Activated T-helper 2 cell treated with anti-CD3 and anti-CD28 coated beads, Interferon-gamma antibody, Interleukin-2, Interleukin-4, amounts not matched to agents 10 μg/mL and 5 μg/mL and 100 μg/mL, durations not matched to agents 14 hours and 24 hours and 36 hours (primary cell): ENCODE measurements around the gene BCL11B. TPM values are rescaled to one million over a fixed set of nuclear protein-coding genes. Genes with fewer than 3 reads are reported as not detected.

ENCODE experiments used
- DNase-seq: peaks from one replicate; pipeline ENCODE4 v3.0.0; 2021; ENCODE audit warnings: low spot score
- H3K27ac Mint-ChIP-seq: one replicate; pipeline ENCODE4 v1.8.0; 2021; ENCODE audit warnings: mixed read lengths
- H3K27me3 Mint-ChIP-seq: one replicate; pipeline ENCODE4 v1.8.0; 2021; ENCODE audit warnings: low read depth, mixed read lengths
- H3K36me3 Mint-ChIP-seq: one replicate; pipeline ENCODE4 v1.8.0; 2021; ENCODE audit warnings: low read depth, mixed read lengths
- H3K4me1 Mint-ChIP-seq: one replicate; pipeline ENCODE4 v1.8.0; 2021; ENCODE audit warnings: low read depth, mixed read lengths
- H3K4me3 Mint-ChIP-seq: one replicate; pipeline ENCODE4 v1.8.0; 2021; ENCODE audit warnings: low read depth, mild to moderate bottlenecking, moderate library complexity, mixed read lengths
- H3K9me3 Mint-ChIP-seq: one replicate; pipeline ENCODE4 v1.8.0; 2021; ENCODE audit warnings: mixed read lengths
- intact Hi-C: fragments of 100-400 bp; cut with micrococcal nuclease; formaldehyde crosslinking; loops from one replicate; pipeline ENCODE4 v1.15.1; 2023
- total RNA-seq: library from RNA; stranded (reverse); gene quantifications from 2 replicates; pipeline ENCODE4 v1.2.3, GENCODE V29; 2022

Gene BCL11B
- total RNA-seq, 1 donor from 2014 or later: 34.1 TPM

DNA sequence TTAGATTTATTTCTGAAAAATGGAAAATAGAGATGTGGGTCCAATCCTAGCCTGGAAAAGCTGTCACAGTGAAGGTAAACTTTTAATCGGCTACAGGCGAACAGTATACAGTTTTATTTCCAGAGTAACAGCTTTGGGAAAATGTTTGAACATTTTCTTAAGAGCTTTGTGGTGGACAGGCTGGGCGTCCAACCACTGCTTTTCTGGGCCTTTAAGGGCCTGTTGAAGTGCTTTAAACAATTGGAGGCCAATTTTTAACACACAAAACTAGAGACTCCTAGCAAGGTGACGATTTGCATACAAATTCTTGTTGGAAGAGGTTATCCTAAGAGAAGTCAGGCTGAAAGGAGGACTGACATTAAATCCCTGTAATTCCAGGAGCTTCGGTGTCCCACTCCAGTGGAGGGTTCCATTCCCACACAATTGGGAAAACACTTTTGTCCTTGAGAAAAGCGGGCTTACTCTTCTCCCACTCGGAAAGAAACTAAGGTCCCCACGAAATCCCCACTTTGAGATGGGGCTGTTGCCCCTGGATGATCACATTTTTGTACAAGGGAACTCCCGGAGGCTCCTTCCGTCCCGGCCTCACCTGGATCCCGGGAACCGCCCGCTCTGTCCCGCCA, 26.9 kb downstream of the BCL11B start:
- intact Hi-C loops: no loop called here
- Mint-ChIP-seq H3K27ac (peak overlapping the region; percentile 96), H3K36me3 (peaks cover 30% of the 10 kb centered on the region), H3K27me3 (no peaks in the 10 kb centered on the region), H3K9me3 (no peaks in the 10 kb centered on the region), H3K4me3 (peak overlapping the region; percentile 84), H3K4me1 (peaks cover 79% of the 10 kb centered on the region)
- DNase-seq: no peak

DNA sequence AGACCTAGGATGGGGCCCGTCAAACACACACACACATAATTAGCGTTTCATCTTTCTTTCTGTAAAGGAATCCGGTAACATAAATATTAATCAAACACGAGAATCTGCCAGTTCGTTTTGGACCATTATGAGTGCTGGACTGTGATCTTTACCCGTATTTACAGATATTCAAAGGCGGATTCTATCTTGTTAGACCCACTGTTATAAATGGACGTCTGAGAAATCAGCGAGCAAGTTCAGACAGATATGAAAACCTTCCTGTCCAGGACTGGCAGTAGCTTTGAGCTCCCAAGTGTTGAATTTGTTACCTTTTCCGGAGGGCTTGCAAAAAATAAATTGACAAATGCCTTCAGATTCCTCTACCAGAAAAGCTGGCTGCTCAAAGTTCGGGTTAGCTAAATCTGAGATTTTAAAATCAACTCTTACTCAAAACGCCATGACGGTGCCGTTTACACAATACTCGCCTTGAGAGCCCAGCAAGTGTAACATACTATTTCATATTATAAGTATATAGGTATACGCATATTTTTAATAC, 27.6 kb downstream of the BCL11B start:
- peaks cover 26% of the 10 kb centered on the region for H3K36me3 Mint-ChIP-seq
- intact Hi-C loops: no loop called here
- peak overlapping the region; percentile 96 for H3K27ac Mint-ChIP-seq
- peak overlapping the region; percentile 84 for H3K4me3 Mint-ChIP-seq
- no peaks in the 10 kb centered on the region for H3K27me3 Mint-ChIP-seq
- H3K4me1 Mint-ChIP-seq: peaks cover 82% of the 10 kb centered on the region
- no peaks in the 10 kb centered on the region for H3K9me3 Mint-ChIP-seq
- DNase-seq: no peak

DNA sequence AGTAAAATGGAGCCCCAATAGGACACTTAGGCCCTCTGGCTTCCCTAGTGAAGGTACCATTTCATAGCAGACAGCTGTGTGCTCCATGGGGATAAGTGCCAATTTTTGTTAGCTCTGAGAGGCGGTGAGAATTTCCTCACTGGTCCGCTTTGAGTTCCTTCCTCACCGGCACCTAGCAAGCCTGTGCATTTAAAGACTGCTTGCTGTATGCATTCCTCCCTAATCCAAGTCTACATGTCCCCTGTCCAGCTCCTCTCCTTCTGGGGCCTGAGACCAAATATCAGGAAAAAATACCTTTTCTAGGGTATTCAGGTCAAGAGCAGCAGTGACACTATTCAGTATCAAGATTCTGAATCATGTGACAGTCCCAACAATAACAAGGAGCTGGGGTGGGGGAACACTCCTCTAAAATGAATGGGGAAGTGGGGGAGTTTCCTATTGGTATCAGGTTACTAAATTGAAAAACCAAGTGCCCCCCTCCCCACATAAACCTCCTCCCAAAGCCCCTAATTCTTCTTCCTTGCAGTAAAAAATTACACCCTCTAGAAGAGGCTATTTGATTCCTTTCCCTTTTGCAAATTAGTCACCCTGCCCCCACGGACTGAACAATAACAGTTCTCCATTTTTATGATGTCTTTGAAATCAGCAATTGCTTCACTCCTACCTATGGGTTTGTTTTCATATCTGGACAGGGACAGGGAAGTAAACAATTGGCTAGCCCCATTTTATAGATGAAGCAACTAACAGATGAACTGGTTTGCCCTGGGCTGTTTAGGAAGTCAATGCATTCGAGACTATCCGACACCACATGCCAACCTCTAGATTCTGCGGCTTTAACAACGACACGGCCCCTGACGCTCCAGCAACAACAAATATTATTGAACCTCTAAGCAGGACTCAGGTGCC, 28.9 kb downstream of the BCL11B start:
- DNase-seq: no peak
- Mint-ChIP-seq H3K4me3 (peak overlapping the region; percentile 84), H3K4me1 (peaks cover 82% of the 10 kb centered on the region), H3K27me3 (no peaks in the 10 kb centered on the region), H3K27ac (peak overlapping the region; percentile 96), H3K36me3 (peaks cover 27% of the 10 kb centered on the region), H3K9me3 (no peaks in the 10 kb centered on the region)
- intact Hi-C loops: no loop called here

DNA sequence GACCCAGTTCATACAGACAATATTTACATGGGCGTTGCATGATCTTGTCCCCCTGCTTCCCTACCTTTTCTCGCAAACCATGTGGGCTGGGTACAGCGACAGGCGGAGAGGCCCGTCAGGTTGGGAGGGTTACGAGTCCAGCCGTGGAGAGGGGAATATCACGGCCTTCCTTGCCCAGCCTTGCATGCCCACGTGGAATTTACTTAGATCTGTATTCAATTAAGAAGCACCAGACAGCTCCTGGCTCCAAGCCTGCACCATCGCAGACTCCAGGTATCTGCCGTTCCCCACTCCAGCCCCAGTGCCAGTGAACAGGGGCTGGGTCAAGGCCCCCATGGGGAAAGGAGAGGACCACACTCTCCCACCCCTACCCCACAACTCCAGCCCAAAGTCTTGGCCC, 29.8 kb downstream of the BCL11B start:
- peaks cover 32% of the 10 kb centered on the region for H3K36me3 Mint-ChIP-seq
- intact Hi-C loops: no loop called here
- peaks cover 82% of the 10 kb centered on the region for H3K4me1 Mint-ChIP-seq
- H3K4me3 Mint-ChIP-seq: peak overlapping the region; percentile 84
- no peaks in the 10 kb centered on the region for H3K9me3 Mint-ChIP-seq
- H3K27me3 Mint-ChIP-seq: no peaks in the 10 kb centered on the region
- no peak for DNase-seq
- H3K27ac Mint-ChIP-seq: peak overlapping the region; percentile 96

DNA sequence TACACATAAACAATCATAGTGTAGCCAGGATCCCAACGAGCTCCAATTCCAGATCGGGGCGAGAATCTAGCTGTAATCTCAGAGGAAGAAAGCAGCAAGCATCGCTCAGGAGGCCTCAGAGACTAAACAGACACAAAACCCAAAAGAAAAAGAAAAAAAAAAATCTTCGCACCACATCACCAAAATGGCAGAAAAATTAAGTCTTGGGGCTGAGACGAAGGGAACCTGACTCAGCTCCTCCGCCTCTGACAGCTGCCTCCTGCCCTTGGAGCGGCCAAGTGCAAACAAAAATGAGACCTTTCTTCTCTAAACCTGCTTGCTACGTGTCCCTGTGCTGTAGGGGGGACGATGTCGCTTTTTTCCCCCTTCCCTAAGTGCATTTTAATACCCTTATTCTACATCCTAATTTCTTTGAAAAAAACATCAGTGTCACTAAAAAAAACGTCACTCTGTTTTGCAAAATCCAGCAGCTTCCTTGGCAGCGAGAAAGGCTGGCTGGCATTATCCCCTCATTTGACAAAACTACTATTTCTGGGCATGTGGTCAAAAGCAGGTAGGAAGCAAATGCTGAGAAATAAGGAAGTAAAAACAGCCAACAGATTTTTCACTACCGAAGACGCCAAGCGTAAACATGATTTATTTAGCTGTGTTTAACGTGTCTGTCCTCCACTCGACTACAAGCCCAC, 30.5 kb downstream of the BCL11B start:
- peak overlapping the region; percentile 96 for H3K27ac Mint-ChIP-seq
- H3K4me3 Mint-ChIP-seq: peak overlapping the region; percentile 84
- H3K27me3 Mint-ChIP-seq: no peaks in the 10 kb centered on the region
- intact Hi-C loops: loop anchor here (1.0 to 2.0 kb wide), 2 partner anchors 25 to 49 kb away; no protein-coding TSS in a partner anchor
- H3K9me3 Mint-ChIP-seq: no peaks in the 10 kb centered on the region
- no peak for DNase-seq
- H3K4me1 Mint-ChIP-seq: peaks cover 82% of the 10 kb centered on the region
- H3K36me3 Mint-ChIP-seq: peaks cover 28% of the 10 kb centered on the region

DNA sequence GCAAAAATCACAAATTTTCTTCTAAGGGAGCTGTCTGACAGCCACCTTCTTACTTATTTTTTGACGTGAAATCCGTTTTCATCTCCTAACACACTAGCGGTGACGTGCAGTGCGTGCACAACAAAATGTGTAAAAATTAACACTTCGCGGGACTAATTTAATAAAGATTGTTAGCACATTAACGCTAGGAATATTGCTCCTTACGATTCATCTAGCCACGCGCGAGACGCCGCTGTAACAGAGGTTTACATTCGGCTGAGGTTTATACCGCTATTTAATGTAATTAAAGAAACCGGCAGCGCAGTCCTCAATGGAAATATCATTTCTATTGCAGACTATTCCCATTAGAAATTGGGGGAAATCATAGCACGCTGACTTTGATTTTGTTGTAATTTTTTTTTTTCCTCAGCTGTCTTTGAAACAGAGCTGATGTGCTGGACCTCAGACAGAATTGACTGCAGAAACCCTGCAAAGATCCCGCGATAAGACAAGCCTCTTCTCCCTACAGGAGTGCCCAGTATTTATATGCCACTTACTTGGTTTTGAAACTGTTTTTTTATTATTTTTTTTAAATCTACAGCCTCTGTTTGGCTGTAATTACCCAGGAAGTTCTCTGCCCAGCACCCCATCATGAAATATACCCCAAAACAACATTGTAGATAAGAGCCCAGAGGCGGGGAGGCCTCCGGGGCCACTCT, 31.2 kb downstream of the BCL11B start:
- intact Hi-C loops: loop anchor here (1.0 to 2.0 kb wide), 2 partner anchors 26 to 48 kb away; no protein-coding TSS in a partner anchor
- Mint-ChIP-seq H3K36me3 (peaks cover 28% of the 10 kb centered on the region), H3K4me1 (peaks cover 89% of the 10 kb centered on the region), H3K9me3 (no peaks in the 10 kb centered on the region), H3K27me3 (no peaks in the 10 kb centered on the region), H3K27ac (peak overlapping the region; percentile 96), H3K4me3 (peak overlapping the region; percentile 84)
- DNase-seq: no peak

DNA sequence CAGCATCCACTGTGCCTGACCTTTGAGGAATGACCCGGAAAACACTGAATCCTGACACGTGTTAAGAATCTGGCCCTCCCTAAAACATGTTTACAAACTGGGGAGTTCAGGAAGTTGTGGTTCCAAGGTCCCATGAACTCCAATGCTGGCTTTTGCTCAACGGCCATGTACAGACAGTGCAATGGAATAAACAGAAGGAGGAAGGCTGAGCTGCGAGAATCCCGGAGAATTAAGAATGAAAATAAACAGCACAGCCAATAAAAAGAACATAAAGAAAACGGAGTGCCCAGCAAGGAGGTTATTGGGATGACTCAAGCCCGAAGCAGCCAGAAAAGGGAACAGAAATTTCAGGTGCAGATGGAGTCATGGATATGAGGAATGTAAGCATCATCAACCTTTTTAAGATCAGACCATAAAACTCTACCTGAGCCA, 32.3 kb downstream of the BCL11B start:
- H3K27ac Mint-ChIP-seq: peak overlapping the region; percentile 96
- no peaks in the 10 kb centered on the region for H3K9me3 Mint-ChIP-seq
- peaks cover 28% of the 10 kb centered on the region for H3K36me3 Mint-ChIP-seq
- H3K4me3 Mint-ChIP-seq: peak overlapping the region; percentile 34
- H3K4me1 Mint-ChIP-seq: peaks cover 92% of the 10 kb centered on the region
- intact Hi-C loops: loop anchor here (2.0 to 10.0 kb wide), 2 partner anchors 47 to 825 kb away; partner anchors contain the start of gene EVL
- DNase-seq: no peak
- no peaks in the 10 kb centered on the region for H3K27me3 Mint-ChIP-seq

DNA sequence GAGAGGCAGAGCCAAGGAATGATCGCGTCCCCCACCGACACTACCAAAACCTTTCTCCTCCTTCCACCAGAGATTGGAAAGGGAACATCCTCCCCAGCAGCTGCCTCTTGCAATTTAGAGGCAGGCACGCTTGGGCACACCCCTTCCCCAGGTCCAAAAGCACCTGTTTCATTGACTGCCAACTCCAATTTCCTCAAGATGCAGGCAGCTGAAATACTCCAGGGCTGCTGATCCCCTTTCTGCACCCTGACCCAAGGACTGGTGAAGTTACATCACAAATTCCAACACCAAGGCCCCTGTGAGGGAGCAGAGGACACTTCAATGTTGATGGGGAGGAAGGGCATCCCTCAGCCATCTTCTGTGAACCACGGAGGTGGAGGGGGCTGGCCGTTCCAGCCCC, 33.8 kb downstream of the BCL11B start:
- DNase-seq: no peak
- intact Hi-C loops: loop anchor here (10.0 kb wide), 1 partner anchor 827 kb away; the partner anchor contains the start of gene EVL
- Mint-ChIP-seq H3K27me3 (no peaks in the 10 kb centered on the region), H3K27ac (peak overlapping the region; percentile 96), H3K36me3 (peaks cover 22% of the 10 kb centered on the region), H3K4me3 (peak overlapping the region; percentile 77), H3K9me3 (no peaks in the 10 kb centered on the region), H3K4me1 (peaks cover 95% of the 10 kb centered on the region)

DNA sequence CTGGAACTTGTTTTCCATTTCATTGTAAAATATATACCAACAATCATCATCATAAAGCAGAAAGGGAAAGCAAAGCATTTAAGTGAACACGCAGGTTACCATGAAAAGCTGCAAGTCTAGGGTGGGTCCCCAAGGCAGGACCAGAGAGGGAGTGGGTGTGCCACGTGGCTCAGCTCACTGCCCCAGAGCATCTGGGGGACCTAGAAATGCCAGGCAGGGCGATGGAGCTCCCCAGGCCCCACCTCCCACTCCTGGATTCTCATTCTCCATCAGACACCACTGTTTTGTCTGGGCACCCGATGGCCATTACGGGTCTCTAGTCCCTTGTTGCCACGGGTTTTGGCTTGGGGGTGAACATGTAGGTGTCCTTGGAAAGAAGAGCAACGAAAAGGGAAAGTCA, 34.7 kb downstream of the BCL11B start:
- no peak for DNase-seq
- Mint-ChIP-seq H3K27ac (peak overlapping the region; percentile 96), H3K36me3 (peaks cover 26% of the 10 kb centered on the region), H3K27me3 (no peaks in the 10 kb centered on the region), H3K9me3 (no peaks in the 10 kb centered on the region), H3K4me1 (peaks cover 95% of the 10 kb centered on the region), H3K4me3 (peak overlapping the region; percentile 77)
- intact Hi-C loops: loop anchor here (10.0 kb wide), 1 partner anchor 828 kb away; the partner anchor contains the start of gene EVL

DNA sequence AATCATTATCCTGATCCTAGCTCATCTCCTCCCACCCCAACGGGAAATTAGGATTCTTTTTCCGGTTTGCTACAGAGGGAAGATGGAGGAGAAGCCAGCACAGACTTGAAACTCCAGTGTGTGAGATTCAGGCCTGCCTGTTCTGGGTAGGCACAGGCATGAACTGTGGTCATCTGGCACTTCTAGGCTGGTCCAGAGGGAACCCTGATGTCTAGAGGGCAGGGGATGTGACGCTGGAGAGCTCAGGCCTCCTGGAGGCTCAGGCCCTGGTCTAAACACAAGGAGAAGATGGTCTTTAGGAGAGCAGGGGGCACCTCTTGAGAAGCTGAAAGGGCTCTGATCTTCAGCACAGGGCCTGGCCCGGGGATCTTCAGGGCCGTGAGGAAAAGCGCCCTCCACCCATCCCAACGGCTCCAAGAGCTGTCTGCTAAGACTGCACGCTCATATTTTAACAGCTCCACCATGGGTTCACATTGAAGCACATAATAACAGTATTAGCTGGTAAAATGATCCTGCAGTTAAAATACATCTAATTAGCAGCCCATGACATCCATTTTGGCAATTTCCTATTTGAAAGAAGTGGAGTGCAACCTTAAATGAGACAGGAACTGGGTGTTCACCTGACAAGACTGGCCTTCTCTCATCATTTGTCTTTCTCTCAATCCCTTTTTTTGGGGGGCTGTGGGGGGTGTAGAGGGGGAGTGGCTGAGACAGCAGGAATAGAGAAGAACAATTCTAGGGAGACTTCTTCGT, 35.4 kb downstream of the BCL11B start:
- Mint-ChIP-seq H3K27ac (peak overlapping the region; percentile 96), H3K4me3 (peak overlapping the region; percentile 77), H3K4me1 (peaks cover 94% of the 10 kb centered on the region), H3K27me3 (no peaks in the 10 kb centered on the region), H3K9me3 (no peaks in the 10 kb centered on the region), H3K36me3 (peaks cover 26% of the 10 kb centered on the region)
- intact Hi-C loops: loop anchor here (10.0 kb wide), 1 partner anchor 828 kb away; the partner anchor contains the start of gene EVL
- no peak for DNase-seq

DNA sequence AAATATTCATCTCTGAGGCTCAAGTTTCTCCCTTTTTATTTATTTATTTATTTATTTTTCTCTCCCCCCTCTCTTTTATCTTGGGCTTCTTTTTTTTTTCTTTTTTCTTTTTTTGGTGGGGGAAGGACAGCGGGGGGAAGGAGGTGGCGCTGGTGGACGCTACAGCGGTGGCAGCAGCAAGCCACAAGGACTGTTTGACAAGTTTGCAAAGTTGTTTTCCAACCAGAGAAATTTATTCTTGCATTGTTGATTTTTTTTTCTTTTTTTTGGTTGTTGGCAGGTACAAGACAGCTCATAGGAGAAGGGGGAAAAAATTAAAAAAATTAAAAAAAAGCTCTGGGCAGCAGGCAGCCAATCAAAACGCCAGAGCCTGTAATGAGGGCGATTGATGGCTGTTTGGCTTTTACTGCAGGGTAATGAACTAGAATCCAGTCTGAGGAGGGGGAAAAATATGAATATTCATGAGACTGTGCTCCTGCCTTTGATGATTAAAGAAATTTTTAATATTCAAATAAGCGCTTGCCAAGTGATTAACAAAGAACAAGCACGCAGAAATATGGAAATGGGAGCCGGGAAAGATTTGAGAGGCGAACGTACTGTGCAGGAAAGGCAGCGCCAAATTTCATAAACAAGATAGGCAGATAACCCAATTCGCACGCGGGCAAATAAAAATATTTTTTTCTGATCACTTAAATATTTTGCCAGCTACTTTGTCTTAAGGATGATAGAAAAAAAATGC, 36.2 kb downstream of the BCL11B start:
- DNase-seq: no peak
- intact Hi-C loops: loop anchor here (2.0 to 10.0 kb wide), 2 partner anchors 17 to 829 kb away; partner anchors contain the start of gene EVL
- H3K4me1 Mint-ChIP-seq: peaks cover 87% of the 10 kb centered on the region
- H3K4me3 Mint-ChIP-seq: peak overlapping the region; percentile 77
- H3K27ac Mint-ChIP-seq: peak overlapping the region; percentile 96
- no peaks in the 10 kb centered on the region for H3K9me3 Mint-ChIP-seq
- no peaks in the 10 kb centered on the region for H3K27me3 Mint-ChIP-seq
- H3K36me3 Mint-ChIP-seq: peaks cover 26% of the 10 kb centered on the region
